Neuronal stem cell (in vitro differentiated cells): ENCODE results near the gene LYRM1.

Experiments
- DNase-seq: peaks from one replicate; pipeline ENCODE4 v3.0.0-alpha.2; 2013; ENCODE audit warnings: low spot score
- H2AFZ ChIP-seq: one replicate; pipeline ENCODE4 v1.6.1; 2013; ENCODE audit warnings: mild to moderate bottlenecking, low read length, inconsistent platforms
- H2AK5ac ChIP-seq: 2 replicates; pipeline ENCODE4 v1.6.1; 2013; ENCODE audit warnings: low read depth, mild to moderate bottlenecking, inconsistent platforms, low read length, moderate library complexity, mixed read lengths
- H2BK120ac ChIP-seq: 2 replicates; pipeline ENCODE4 v1.6.1; 2013; ENCODE audit warnings: low read depth, mild to moderate bottlenecking, inconsistent platforms, low read length, moderate library complexity, mixed read lengths
- H2BK12ac ChIP-seq: one replicate; pipeline ENCODE4 v1.6.1; 2013; ENCODE audit warnings: low read length, inconsistent platforms
- H2BK15ac ChIP-seq: 2 replicates; pipeline ENCODE4 v1.6.1; 2013; ENCODE audit warnings: mild to moderate bottlenecking, low read length, inconsistent platforms, mixed read lengths
- H2BK5ac ChIP-seq: one replicate; pipeline ENCODE4 v1.6.1; 2013; ENCODE audit warnings: inconsistent platforms, mild to moderate bottlenecking, low read length, moderate library complexity
- H3K14ac ChIP-seq: one replicate; pipeline ENCODE4 v1.6.1; 2013; ENCODE audit warnings: low read length, inconsistent platforms
- H3K18ac ChIP-seq: 2 replicates; pipeline ENCODE4 v1.6.1; 2013; ENCODE audit warnings: low read length, inconsistent platforms
- H3K23ac ChIP-seq: 2 replicates; pipeline ENCODE4 v1.6.1; 2013; ENCODE audit warnings: low read depth, mild to moderate bottlenecking, mixed read lengths, low read length, inconsistent platforms; ENCODE audit not compliant: poor library complexity
- H3K27ac ChIP-seq: replicated peaks from 3 replicates; pipeline ENCODE4 v1.5.1; 2013; ENCODE audit warnings: low read length, inconsistent platforms
- H3K27me3 ChIP-seq, 3 experiments: 2 replicates each; pipeline ENCODE4 v1.6.1; 2013; ENCODE audit warnings: low read length in 3 of 3, mild to moderate bottlenecking in 2 of 3, inconsistent platforms in 1 of 3, low read depth in 1 of 3, mixed read lengths in 1 of 3, moderate library complexity in 1 of 3; ENCODE audit not compliant: control insufficient read depth in 3 of 3, insufficient read depth in 3 of 3
- H3K36me3 ChIP-seq, 2 donors: replicated peaks in 1 of 2; 2 replicates each; pipeline ENCODE4 v1.6.1; 2013; ENCODE audit warnings: low read length in 2 of 2; ENCODE audit not compliant: control insufficient read depth in 2 of 2, insufficient read depth in 2 of 2
- H3K4ac ChIP-seq: 2 replicates; pipeline ENCODE4 v1.6.1; 2013; ENCODE audit warnings: inconsistent platforms, mild to moderate bottlenecking, low read length, moderate library complexity
- H3K4me1 ChIP-seq, 2 donors: 1 replicate in 1 of 2; 2 replicates in 1 of 2; pipeline ENCODE4 v1.6.1; 2013; ENCODE audit warnings: low read length in 2 of 2, low read depth in 1 of 2; ENCODE audit not compliant: control insufficient read depth in 2 of 2, insufficient read depth in 1 of 2
- H3K4me2 ChIP-seq: one replicate; pipeline ENCODE4 v1.6.1; 2013; ENCODE audit warnings: mild to moderate bottlenecking, low read length, inconsistent platforms; ENCODE audit not compliant: insufficient read depth, poor library complexity, severe bottlenecking
- H3K4me3 ChIP-seq, 2 donors: 2 replicates each; pipeline ENCODE4 v1.5.1; 2013; ENCODE audit warnings: low read length in 2 of 2, mild to moderate bottlenecking in 2 of 2, inconsistent platforms in 1 of 2, moderate library complexity in 1 of 2
- H3K79me1 ChIP-seq: one replicate; pipeline ENCODE4 v1.6.1; 2013; ENCODE audit warnings: low read depth, mild to moderate bottlenecking, inconsistent platforms, low read length, moderate library complexity
- H3K9ac ChIP-seq: one replicate; pipeline ENCODE4 v1.6.1; 2013; ENCODE audit warnings: mild to moderate bottlenecking, low read depth, low read length, inconsistent platforms; ENCODE audit not compliant: poor library complexity
- H3K9me3 ChIP-seq, 2 donors: replicated peaks in 1 of 2; 2 replicates each; pipeline versions ENCODE3 to v1.6.1; 2013; ENCODE audit warnings: low read length in 2 of 2, mild to moderate bottlenecking in 2 of 2, inconsistent platforms in 1 of 2, low read depth in 1 of 2, mixed read lengths in 1 of 2, moderate library complexity in 1 of 2; ENCODE audit not compliant: control insufficient read depth in 2 of 2, insufficient read depth in 1 of 2
- H4K8ac ChIP-seq: one replicate; pipeline ENCODE4 v1.6.1; 2013; ENCODE audit warnings: low read depth, mild to moderate bottlenecking, inconsistent platforms, low read length, moderate library complexity
- H4K91ac ChIP-seq: one replicate; pipeline ENCODE4 v1.6.1; 2013; ENCODE audit warnings: low read length, low read depth, mild to moderate bottlenecking, inconsistent platforms; ENCODE audit not compliant: poor library complexity
- WGBS, 2 donors: extraction: QIAGEN DNeasy Blood & Tissue Kit; methylation state at CpG; one replicate each; pipeline ENCODE4 v1.1.7; 2013; ENCODE audit warnings: missing lambda C conversion rate in 2 of 2, mixed read lengths in 1 of 2; ENCODE audit not compliant: insufficient read length in 2 of 2, insufficient replicate concordance in 1 of 2; ENCODE audit errors: extremely low coverage in 2 of 2; 5-methylcytosine and 5-hydroxymethylcytosine counted together

LYRM1 gene

GRCh38 chr16:20878682-20879147 lies 21.9 kb upstream of the LYRM1 start:
- H3K36me3 ChIP-seq, result no peaks in the 10 kb centered on the region
- no peak overlapping the region for H3K4ac ChIP-seq
- no CpG with 5 or more reads among the region's 5 CpGs for WGBS, 2 donors
- H3K4me2 ChIP-seq, result no peak overlapping the region
- DNase-seq, result no peak
- H4K91ac ChIP-seq, result no peak overlapping the region
- no peak overlapping the region for H3K18ac ChIP-seq
- no peak overlapping the region for H2BK120ac ChIP-seq
- H3K79me1 ChIP-seq, result no peaks in the 10 kb centered on the region
- peaks cover 6 to 12% of the 10 kb centered on the region in 2 donors for H3K4me1 ChIP-seq
- H3K4me3 ChIP-seq, result no peak overlapping the region
- no peak overlapping the region for H4K8ac ChIP-seq
- no peak overlapping the region for H2AK5ac ChIP-seq
- H3K27ac ChIP-seq, result no peak overlapping the region
- no peak overlapping the region for H2BK12ac ChIP-seq
- H2BK5ac ChIP-seq, result no peak overlapping the region
- no peak overlapping the region for H3K9ac ChIP-seq
- H2BK15ac ChIP-seq, result no peak overlapping the region
- no peak overlapping the region for H2AFZ ChIP-seq
- H3K14ac ChIP-seq, result no peak overlapping the region
- H3K9me3 ChIP-seq, result no peaks in the 10 kb centered on the region
- no peaks in the 10 kb centered on the region for H3K27me3 ChIP-seq
- no peak overlapping the region for H3K23ac ChIP-seq

DNA sequence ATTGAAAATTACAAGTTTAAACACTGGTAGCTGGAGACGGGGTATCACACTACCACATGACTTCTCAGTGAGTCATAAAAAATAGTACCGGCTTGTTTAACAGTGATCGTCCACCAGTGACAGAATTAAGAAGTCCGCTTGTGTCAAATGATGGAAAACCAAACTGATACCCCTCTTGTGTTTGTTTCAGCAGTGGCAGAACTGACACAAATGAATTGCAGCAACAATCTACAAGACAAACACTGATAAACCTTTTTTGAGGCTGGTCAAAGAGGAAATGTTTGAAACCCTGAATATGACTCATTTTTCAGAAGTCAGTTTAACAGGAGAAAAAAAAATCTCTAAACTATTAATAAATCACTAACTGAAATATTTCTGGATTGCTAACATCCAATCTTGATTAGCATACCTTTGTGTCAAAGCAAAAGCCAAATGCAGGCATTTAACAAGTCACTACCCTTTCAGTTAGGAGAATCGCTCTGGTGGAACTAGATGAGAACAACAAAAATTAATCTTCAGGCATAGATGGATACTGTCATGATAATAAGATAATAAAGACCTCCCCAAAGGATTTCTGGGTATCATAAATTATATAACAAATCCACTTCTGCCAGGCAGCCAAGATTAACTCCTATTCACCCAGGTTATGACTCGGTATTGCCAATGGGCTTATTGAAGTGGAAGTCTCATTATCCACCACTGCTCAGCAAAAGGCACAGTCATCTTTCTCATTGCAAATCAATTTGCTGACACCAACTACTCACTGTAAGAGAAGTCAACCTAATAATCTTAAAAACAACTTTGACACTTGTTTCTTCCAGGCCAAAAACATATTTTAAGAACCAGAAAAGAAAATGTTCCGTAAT lies 21.2 kb upstream of the LYRM1 start:
- H3K14ac ChIP-seq, result no peak overlapping the region
- no peak overlapping the region for H3K23ac ChIP-seq
- H3K4ac ChIP-seq, result no peak overlapping the region
- H2AK5ac ChIP-seq, result no peak overlapping the region
- H4K8ac ChIP-seq, result no peak overlapping the region
- no peak overlapping the region for H2BK5ac ChIP-seq
- H3K18ac ChIP-seq, result no peak overlapping the region
- H2BK120ac ChIP-seq, result no peak overlapping the region
- H2AFZ ChIP-seq, result no peak overlapping the region
- H3K27ac ChIP-seq, result no peak overlapping the region
- H2BK12ac ChIP-seq, result no peak overlapping the region
- no peak overlapping the region for H2BK15ac ChIP-seq
- no peaks in the 10 kb centered on the region for H3K27me3 ChIP-seq
- H4K91ac ChIP-seq, result no peak overlapping the region
- WGBS, 2 donors, result no CpG with 5 or more reads among the region's 7 CpGs
- no peak for DNase-seq
- H3K4me2 ChIP-seq, result no peak overlapping the region
- H3K9me3 ChIP-seq, result no peaks in the 10 kb centered on the region
- no peaks in the 10 kb centered on the region for H3K36me3 ChIP-seq
- H3K79me1 ChIP-seq, result no peaks in the 10 kb centered on the region
- no peak overlapping the region for H3K9ac ChIP-seq
- H3K4me1 ChIP-seq, result peaks cover 6 to 12% of the 10 kb centered on the region in 2 donors
- no peak overlapping the region for H3K4me3 ChIP-seq

GRCh38 chr16:20880867-20881502 lies 19.6 kb upstream of the LYRM1 start:
- Histone ChIP-seq H2BK5ac (no peak overlapping the region), H3K27me3 (no peaks in the 10 kb centered on the region), H2BK12ac (no peak overlapping the region), H3K27ac (no peak overlapping the region), H3K18ac (no peak overlapping the region), H2BK120ac (no peak overlapping the region), H3K79me1 (no peaks in the 10 kb centered on the region), H2AK5ac (no peak overlapping the region), H2BK15ac (no peak overlapping the region), H3K9me3 (no peaks in the 10 kb centered on the region), H3K4me2 (no peak overlapping the region), H4K91ac (no peak overlapping the region), H2AFZ (no peak overlapping the region), H3K9ac (no peak overlapping the region), H3K14ac (no peak overlapping the region), H3K23ac (no peak overlapping the region), H3K36me3 (peaks cover 0 to 2% of the 10 kb centered on the region in 2 donors), H4K8ac (no peak overlapping the region), H3K4me1 (peaks cover 6 to 10% of the 10 kb centered on the region in 2 donors), H3K4me3 (no peak overlapping the region), H3K4ac (no peak overlapping the region)
- DNase-seq, result no peak
- no CpG with 5 or more reads among the region's 3 CpGs for WGBS, 2 donors

DNA sequence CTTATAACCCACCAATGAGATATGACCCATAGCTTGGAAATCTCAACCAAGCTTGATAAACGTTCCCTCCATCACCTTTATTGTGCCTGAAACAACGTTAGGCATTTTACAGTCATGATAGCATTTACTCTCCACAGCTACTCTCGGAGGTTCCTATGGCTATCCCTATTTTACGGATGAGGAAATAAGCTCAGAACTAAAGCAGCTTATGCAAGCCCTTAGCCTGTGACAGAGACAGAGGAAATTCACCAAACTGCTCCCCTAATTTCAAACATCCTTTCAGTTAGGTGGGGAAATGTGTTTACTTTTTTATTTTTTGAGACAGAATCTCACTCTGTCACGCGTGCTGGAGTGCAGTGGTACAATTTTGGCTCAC lies 19.1 kb upstream of the LYRM1 start:
- H3K4me3 ChIP-seq, result no peak overlapping the region
- H3K4me2 ChIP-seq, result no peak overlapping the region
- DNase-seq, result no peak
- WGBS, 2 donors, result no CpG with 5 or more reads among the region's 6 CpGs
- no peak overlapping the region for H4K8ac ChIP-seq
- H3K4me1 ChIP-seq, result peaks cover 6 to 10% of the 10 kb centered on the region in 2 donors
- no peak overlapping the region for H2BK5ac ChIP-seq
- H4K91ac ChIP-seq, result no peak overlapping the region
- peaks cover 0 to 2% of the 10 kb centered on the region in 2 donors for H3K36me3 ChIP-seq
- H3K23ac ChIP-seq, result no peak overlapping the region
- H3K14ac ChIP-seq, result no peak overlapping the region
- no peak overlapping the region for H2BK15ac ChIP-seq
- no peak overlapping the region for H3K27ac ChIP-seq
- H2BK120ac ChIP-seq, result no peak overlapping the region
- no peaks in the 10 kb centered on the region for H3K9me3 ChIP-seq
- no peak overlapping the region for H3K4ac ChIP-seq
- no peak overlapping the region for H3K9ac ChIP-seq
- H2AFZ ChIP-seq, result no peak overlapping the region
- H3K27me3 ChIP-seq, result no peaks in the 10 kb centered on the region
- H3K18ac ChIP-seq, result no peak overlapping the region
- no peaks in the 10 kb centered on the region for H3K79me1 ChIP-seq
- H2AK5ac ChIP-seq, result no peak overlapping the region
- no peak overlapping the region for H2BK12ac ChIP-seq
